Measurements from ENCODE around the gene TTLL7. TPM values are rescaled to one million over a fixed set of nuclear protein-coding genes. Genes with fewer than 3 reads are reported as not detected.

Gene TTLL7
- total and polyA plus RNA-seq, 9 of the 15 experiments (the other 6 are each of a cell fraction or from before 2014, with no cell fraction given): 0.63 to 2.6 (median 1.7) TPM

- ChIA-PET POLR2A (interaction anchor here (0.6 kb wide), 1 partner anchor 1095 kb away, joined by 3 read pairs; no protein-coding TSS in a partner anchor), CTCF (ENCODE audit: low intra/inter-chr PET ratio) (no interaction called here)
- H3K27me3 ChIP-seq (ENCODE audit: control insufficient read depth in 2 of 2, insufficient read depth in 2 of 2, low read length in 2 of 2): no peaks in the 10 kb centered on the region
- no peak overlapping the region for H3K4me2 ChIP-seq (ENCODE audit: insufficient read depth, low read length)
- no peak overlapping the region for H3K9ac ChIP-seq (ENCODE audit: insufficient read depth in 1 of 2, low read depth in 2 of 2, low read length in 2 of 2)
- H3K9me3 ChIP-seq (replicated peaks; ENCODE audit: control insufficient read depth, insufficient read depth, low read depth, low read length): no peaks in the 10 kb centered on the region
- H3K27ac ChIP-seq (ENCODE audit: extremely low read depth, low read depth, low read length): no peak overlapping the region
- H3K9me1 ChIP-seq (ENCODE audit: control insufficient read depth, insufficient read depth, low read length): no peaks in the 10 kb centered on the region
- no peak for FAIRE-seq
- DNase-seq (ENCODE audit: extremely low read depth in 1 of 4, low spot score in 3 of 4): no peak
- H3K36me3 ChIP-seq (ENCODE audit: control insufficient read depth, insufficient read depth, low read length): no peaks in the 10 kb centered on the region
- no peaks in the 10 kb centered on the region for H4K20me1 ChIP-seq (replicated peaks; ENCODE audit: control insufficient read depth, insufficient read depth, low read length)
- H3K4me1 ChIP-seq (replicated peaks in 1 of 2; ENCODE audit: control insufficient read depth in 2 of 2, insufficient read depth in 2 of 2, low read length in 2 of 2): no peaks in the 10 kb centered on the region; a peak in 1 of 5 replicates
- WGBS (ENCODE audit: insufficient coverage, low coverage, missing lambda C conversion rate): 0% methylated on average over 1 of the region's 1 CpG
- no TSS peak for BruUV-seq (replicated peaks)
- intact Hi-C loops (cut with micrococcal nuclease): no loop called here
- H3K4me3 ChIP-seq: no peak overlapping the region
- ATAC-seq: no peak
- no peaks in the 10 kb centered on the region for H3K79me2 ChIP-seq (ENCODE audit: control insufficient read depth, insufficient read depth, low read length)
- H2AFZ ChIP-seq (ENCODE audit: low read depth, low read length): no peak overlapping the region
- TF ChIP-seq ZNF766 (CRISPR knock-in tag; conservative IDR thresholded peaks at IDR 0.05) (0 out of 2 replicates have a peak, but pooled peaks have one; percentile 3), CEBPZ (IDR thresholded peaks at IDR 0.05; ENCODE audit: borderline replicate concordance, low read depth, low read length) (no peak)
- in situ Hi-C loops (cut with MboI): no loop called here
Observed at GRCh38 chr1:83819436-83819835, 179.5 kb downstream of the TTLL7 start.
